GM18508 (cell line): Measurements from ENCODE around the gene PCTP.

Source experiments
- ATAC-seq: cut with Tn5 transposase; IDR thresholded peaks from one replicate; pipeline ENCODE4 v1.9.1; 2021; ENCODE audit warnings: moderate number of reproducible peaks; ENCODE audit not compliant: insufficient read depth, unreplicated experiment

Gene PCTP

DNA sequence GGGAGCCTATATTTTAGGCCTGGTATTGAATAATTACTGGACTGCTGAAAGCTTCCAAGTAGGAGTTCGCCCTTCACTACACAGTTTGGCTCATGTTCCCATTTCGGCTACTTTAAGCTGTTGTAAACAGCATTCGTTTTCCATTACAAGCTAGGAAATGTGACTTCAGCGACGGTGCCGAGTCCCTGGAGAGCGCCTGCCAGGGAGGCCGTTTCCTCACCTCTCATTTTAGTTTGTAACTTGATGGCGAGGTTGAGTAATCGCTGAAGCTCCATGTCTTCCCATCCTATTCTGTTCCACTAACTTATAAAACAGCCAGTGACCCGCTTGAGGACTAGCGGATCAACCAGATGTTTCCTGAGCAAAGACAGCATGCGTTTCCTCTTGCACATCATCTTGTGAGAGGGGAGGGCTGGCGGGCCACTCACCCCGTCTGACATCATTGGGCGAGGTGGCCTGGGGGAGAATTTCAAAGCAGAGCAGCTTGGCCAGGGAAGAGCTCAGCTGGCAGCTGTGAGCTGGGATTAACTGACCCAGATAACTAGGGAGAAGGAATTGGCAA lies 32.9 kb downstream of the PCTP start:
- no peak for ATAC-seq

DNA sequence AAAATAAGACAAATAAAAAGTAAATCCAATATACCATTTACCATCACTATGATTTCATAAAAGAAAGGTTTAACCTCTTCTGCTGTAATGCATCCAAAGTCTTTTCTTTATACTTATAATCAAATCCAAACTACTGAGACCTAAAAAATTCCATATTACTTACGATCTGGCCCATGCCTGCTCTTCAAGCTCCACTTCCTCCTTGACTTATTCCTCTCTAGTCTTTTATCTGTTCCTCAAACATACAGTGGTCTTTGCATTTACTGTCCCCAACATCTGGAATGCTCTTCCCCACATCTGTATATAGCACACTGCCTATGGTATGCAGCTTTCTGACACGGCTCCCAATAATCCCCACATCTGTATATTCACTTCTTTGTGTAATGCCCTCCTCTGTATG lies 33.8 kb downstream of the PCTP start:
- no peak for ATAC-seq

DNA sequence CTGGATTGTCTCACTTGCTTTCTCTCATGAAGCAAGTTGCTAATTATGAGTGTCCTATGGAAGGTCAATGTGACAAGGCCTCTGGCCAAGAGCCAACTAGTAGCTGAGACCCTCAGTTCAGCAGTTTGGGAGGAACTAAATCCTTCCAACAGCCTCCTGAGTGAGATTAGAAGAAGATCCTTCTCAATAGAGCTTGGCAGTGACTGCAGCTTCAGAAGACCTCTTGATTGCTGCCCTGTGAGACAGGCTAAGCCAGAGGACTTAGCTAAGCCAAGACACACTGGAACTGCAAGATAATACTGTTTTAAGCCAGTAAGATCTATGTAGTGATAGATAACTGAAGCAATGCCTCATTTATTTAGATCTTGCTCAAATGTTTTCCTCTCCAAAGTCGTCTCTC lies 34.3 kb downstream of the PCTP start:
- ATAC-seq = no peak

DNA sequence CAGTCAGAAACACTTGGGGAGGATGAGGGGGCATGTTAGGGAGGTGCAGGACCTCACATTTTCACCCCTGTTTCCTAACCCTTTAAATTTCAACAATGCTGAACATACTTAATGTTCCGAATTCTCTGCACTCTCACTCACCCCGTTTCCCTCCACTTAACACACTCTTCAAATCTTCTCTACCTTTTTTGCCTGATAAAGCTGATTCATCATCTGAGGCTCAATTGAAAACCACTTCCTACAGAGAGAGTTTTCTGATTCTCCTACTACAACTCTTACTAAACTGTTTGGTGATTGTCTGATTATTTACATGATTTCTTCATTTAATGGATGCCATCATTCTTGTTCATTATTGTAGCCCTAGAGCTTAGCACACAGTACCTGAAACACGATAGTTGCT lies 42.4 kb downstream of the PCTP start:
- no peak for ATAC-seq

DNA sequence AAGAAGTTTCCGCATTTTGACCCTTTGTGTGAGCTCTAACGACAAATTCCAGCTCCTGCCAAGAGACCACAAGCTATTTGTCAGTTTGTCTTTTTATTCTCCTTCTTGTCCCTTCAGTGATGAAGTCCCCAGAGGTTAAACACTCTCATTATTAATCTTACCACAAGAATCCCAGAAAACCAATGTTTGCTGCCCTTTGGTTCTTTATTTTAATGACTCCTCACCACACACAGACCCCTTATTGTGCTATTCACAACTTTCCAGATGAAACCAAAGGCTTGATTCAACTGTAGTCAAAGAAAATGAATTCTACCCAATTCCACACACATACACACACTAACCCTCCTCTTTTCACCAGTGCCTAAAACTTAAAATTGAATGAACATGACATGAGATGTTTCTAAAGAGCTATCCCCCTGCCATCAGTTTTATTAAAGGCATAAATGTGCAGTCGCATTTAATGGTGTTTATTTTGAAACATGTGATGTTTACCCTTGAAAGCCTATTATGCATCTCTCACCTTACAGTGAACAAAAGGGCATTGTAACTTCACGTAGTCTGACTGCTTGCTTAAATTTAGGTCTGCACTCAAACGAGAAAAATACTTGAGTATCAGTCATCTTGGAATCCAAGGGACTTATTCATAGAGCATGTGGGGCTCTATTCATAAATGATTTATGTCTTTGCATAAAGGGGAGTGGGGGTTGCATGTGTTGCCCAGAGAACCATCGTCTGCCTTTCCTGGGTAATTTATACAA lies 44.1 kb downstream of the PCTP start:
- no peak for ATAC-seq

DNA sequence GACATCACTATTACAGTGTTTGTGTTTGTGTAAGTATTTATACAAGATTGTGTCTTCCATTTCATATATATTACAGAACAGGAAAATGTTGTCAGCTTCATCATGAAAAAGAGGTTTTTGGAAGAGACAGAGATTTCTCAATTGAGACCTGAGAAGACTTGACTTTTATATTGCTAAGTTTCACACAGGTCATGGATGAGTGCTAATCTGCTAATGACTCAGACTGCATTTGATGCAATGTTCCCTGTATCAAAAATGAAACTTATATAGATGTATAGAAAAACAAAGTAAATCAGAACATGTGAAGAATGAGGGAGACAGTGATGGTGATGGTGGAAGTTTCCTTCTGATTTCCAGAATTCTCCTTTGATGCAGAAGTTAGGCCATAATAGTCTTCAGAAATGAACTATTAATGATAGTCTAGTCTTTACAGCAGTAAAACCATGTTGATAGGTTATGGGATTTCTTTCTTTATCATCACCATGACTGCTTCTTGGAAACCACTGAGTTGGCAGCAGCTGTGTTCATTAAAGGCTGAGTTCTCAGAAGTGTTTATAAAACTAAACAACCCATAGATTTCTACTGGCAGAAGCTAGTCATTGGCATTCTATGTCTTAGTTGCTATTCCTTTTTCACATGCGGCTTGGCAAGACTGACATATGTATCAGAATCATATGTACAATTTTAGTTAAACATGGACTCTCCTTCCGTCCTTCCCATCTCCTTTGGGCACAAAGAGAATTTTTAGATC lies 56.1 kb downstream of the PCTP start:
- no peak for ATAC-seq

DNA sequence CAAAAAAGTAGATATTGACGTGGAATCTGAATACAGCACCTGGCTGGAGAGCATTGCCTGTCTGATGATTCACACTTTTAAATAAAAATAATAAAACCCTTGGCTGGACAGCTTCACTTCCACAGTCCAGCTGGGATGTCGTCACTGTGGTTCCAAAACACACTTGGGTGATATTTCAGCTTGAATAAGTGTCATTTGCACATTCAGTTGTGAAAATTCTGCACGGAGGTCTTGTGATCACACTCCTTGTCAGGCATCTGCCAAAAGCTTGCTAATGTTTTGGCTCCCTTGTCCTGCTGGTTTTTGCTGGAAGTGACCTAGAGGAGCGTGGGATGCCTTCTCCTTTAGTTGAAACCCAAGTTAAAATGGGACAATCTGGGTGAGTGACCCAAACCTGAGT lies 60.7 kb downstream of the PCTP start:
- no peak for ATAC-seq

DNA sequence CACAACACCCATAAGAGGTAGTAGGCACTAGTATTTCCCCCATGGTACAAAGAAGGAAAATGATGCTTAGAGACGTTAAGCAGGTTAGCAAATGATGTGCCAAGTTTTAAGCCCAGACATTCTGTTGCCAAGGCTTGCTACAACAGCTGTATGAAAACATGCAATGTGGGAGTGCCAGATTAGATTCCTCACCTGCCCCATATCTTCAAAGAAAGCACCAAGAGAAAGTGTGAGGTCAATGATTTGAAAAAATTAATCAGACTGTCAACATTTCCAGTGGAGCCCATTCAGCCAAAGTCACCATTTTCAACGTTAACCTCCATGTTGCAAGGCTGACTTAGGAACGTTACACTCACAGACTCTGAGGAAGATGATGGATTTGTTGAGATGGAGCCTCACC lies 61.5 kb downstream of the PCTP start:
- ATAC-seq = no peak

DNA sequence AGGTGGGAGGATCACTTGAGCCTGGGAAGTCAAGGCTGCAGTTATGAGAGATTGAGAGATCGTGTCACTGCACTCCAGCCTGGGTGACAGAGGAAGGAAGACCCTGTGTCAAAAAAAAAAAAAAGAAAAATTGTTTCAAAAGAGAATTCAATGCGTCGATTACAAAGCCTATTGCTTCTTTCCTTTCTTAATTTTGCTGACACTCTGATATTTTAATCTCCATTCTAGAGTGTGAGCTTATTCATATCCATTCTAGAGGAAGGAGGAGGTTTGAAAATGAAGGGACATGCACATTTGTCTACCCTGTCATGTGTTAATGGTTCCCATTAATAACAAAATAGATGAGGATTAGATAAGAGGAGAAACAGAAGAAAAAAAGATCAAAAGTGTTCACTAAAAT lies 63.1 kb downstream of the PCTP start:
- no peak for ATAC-seq

DNA sequence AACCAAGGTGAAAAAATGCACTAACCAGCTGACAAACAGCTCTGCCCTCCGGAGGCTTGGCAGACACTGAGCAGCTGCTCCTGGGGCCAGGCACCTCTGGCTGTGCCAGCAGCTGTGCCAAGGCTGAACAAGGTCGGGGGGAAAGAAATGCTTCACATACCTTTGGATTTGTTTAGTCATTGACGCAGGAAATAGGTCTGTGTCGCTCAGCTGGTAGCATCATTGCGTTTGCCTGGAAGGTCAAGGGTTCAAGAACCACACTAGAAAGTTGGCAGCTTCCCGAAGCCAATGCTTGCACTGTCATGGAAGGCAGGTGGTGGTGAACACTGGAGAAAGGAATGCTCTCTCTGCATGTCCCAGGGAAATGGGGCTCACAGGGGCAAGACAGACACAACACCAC lies 63.5 kb downstream of the PCTP start:
- no peak for ATAC-seq

DNA sequence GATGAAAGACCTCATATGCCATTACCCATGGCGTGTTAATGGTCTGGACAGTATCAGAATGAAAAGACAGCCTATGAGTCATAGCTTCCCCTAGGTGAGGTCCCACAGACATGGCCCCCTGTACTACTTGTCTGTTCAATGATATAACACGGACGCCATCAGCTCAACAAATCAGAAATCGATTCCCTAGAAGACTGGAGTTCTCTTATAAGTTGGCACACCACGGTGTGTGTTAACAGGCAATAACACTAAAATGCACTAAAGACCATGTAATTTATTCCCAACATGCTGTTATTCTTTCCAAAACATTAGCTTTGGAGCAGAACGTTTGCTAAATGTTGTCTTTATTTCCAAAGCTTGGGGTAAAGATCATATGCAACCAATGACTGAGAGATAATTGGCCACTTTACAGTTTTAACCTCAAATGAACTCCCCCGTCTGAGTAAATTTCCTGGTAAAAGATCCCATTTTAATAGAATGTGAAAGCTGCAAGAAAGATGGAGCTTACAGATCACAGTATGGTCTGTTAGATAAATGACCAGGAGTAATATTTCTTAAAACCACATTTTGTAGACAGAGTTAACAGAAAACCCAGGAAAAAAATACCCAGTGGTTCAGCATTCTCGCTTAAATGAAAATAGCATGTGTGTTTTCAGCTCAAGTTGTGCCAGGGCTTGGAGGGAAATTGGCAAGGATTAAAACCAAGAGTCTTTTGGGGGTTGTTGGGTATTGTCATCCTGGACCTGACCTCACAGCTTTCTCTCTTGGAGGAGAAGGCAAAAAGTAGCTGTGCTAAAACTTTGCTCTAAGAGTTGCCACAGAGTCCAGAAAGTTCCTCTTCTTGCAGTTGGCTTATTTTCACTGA lies 65.9 kb downstream of the PCTP start:
- no peak for ATAC-seq

DNA sequence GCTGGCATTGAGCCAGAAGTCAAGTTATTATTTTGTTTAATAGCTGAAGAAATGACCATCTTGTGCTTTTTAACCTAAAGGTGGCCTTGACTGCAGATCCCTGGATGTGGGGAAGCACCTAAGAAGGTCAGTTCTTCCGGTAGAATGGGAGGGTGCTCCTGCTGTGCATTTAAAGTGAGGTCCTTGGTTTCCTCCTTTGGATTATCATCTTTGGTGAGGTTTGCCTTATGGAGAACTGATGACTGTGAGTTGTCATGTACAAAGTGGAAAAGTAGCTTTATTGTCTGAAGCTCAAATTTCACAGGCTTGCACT lies 66.5 kb downstream of the PCTP start:
- no peak for ATAC-seq

DNA sequence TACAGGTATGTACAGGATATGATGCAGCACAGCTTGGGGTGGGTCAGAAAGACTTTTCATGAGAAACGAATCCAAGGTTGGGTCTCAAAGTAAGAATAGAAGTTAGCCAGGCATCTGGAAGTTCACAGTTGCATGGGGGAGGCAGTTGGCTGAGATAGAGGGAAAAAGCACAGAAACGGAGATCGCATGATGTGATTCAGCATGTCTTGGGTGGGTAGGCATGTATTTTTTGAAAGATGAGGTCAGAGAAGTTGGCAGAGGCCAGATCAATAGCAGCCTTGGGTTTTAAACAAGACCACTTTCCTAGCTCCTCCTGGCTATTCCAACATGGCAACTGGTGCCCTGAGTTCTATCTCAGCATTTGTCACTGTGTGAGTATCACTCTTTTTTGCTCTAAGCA lies 67.2 kb downstream of the PCTP start:
- ATAC-seq = no peak

DNA sequence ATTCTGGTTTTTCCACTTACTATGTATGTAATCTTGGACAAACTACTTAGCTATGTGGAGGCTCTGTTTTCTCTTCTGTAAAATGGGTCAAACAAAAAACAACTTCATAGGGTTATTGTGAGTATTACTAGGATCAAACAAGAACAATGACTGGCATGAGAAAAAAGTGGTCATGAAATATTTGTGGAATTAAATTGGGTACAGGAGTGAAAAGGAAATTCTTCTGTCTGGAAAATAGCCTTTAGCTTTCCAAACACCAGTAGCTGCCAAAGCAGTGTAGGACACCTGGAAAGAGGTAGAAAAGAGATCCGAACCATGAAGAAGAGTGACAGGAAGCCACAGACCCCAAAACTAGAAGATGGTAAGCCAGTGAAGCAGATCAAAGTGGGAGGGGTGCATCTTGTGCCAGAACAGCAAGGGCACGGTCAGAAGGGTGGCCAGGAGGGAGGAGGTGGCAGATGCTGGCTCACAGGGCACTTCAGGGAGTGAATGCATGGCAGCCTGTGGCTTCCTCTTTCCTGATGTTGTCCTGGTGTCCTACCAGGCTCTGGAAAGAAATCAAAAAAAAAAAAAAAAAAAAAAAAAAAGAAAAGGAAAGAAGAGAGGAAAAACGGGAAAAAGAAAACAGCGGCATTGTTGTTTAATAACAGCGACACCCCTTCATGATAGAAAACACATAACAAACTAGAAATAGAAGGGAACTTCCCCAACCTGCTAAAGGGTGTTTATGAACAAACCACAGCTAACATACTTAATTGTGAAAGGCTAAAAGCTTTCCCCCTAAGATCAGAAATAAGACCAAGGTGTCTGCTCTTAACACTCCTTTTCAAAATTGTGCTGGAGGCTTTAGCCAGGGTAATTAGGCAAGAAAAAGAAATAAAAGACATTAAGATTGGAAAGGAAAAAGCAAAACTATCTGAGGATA lies 67.9 kb downstream of the PCTP start:
- ATAC-seq = no peak

DNA sequence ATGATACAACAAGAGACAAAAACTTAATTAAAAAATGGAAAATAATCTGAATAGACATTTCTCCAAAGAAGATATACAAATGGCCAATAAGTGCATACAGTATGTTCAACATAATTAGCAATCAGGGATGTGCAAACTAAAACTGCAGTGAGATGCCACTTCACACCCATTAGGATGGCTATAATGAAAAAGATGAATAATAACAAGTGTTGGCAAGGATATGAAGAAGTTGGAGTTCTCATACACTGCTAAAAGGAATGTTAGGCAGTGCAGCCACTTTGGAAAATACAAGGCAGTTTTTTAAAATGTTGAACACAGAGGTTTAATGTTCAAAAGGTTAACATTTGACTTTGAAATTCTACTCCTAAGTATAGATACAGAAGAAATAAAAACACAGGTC lies 69.8 kb downstream of the PCTP start:
- ATAC-seq = no peak

DNA sequence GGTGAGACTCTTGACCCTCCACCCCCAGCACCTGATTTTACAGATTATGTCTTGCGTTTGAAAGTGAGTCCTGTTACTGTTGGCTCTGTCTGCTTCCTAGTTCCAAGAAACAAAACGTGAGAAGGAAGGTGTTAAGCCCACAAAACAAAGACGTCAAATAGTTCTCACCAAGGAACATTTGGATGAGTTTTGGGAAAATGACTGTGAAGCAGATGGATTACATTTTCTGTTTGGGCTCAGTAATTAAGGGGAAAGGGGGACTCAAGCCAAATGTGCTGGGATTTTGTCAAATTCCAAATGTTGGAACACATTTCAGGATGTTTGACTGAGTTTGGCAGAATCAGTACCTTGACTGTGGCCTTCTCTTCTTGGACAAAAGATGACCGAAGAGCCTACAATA lies 71.2 kb downstream of the PCTP start:
- no peak for ATAC-seq

DNA sequence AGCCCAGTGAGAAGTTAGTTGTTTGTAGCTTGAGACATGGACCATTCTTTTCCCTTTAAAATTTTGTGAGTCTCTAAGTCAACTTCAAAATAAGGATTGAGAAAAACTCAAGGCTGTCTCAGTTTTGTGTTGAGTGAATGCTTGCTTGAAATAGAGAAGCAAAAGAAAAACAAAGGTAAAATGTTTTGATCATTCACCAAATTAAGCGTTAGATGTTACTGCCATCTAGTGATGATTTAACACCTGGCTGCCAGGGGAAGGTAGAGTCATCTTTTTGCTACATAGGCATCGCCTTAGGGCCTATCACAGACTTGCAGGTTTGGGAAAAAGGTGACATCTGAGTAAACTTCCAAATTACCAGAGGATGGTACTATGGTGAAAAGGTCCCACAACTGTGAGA lies 74.4 kb downstream of the PCTP start:
- no peak for ATAC-seq
